NOMO-1 treated with DMSO at 0.1 percent for 48 hours (cell line): Measurements from ENCODE around the gene ATG16L1.

Source experiments
- DNase-seq: peaks from one replicate; lab custom pipeline; 2025; ENCODE audit not compliant: unreplicated experiment; lab: John Stamatoyannopoulos, UW

ATG16L1 gene

DNA sequence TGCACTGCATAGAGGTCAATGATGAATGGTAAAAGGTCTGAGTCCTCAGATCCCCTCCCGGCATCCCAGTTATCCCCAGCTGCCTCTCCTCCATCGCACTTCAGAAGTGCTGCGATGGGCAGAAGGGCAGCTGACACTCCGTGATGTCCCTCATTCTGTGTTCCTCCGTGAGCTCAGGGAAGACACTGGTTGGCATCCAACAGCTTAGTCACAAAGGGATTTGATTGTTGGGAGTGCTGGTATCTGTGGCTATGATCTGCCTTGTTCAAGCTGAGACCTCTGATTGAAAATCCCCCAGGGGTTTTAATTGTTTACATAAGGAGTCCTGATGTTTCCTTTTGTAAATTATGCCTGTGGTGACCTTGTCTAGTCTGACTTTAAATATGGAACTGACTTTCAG is 37.2 kb downstream of the ATG16L1 start:
- DNase-seq = no peak

DNA sequence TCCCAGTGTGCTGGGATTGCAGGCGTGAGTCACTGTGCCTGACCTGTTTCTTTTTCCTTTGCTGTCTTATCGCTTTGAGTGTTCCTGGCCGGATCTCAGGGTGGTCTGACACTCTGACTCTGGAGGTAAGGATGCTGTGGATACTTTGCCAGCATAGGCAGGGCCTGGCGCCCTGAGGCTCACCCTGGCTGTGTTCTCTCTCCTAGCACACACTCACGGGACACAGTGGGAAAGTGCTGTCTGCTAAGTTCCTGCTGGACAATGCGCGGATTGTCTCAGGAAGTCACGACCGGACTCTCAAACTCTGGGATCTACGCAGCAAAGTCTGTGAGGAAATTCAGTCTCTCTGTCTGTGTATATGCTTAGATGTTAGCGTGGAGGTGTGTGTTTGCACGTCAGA is 38.2 kb downstream of the ATG16L1 start:
- no peak for DNase-seq

DNA sequence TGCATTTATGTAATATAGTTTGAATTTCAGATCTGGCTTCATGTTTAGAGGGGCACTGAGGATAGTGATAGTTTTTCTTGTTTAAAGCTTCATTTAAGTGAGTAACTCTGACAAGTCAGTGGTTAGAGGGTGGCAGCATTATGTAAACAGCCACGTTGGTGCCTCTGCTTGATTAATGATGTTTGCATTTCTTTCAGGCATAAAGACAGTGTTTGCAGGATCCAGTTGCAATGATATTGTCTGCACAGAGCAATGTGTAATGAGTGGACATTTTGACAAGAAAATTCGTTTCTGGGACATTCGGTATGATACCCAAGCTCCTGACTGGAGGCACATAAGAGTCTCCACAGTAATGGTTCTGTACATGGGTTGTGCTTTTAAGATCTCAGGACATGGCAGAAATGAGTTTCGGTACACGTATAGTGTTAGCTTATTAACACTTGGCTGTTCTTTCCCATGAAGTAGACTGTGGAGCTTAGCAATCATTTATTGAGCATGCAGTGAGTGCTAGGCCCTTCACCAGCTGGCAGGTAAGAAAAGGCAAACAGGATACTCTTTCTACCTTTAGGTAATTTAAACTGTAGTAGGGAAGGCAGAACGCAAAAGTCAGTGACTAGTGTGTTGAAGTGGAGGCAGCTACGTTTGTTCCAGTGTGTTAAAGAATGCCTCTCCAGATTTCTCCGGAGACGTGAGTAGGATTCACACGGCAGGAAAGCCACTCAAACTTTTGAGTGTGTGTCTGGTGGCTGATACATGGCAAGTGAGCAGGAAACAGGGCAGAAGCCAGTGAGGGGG is 38.8 kb downstream of the ATG16L1 start:
- DNase-seq = no peak

DNA sequence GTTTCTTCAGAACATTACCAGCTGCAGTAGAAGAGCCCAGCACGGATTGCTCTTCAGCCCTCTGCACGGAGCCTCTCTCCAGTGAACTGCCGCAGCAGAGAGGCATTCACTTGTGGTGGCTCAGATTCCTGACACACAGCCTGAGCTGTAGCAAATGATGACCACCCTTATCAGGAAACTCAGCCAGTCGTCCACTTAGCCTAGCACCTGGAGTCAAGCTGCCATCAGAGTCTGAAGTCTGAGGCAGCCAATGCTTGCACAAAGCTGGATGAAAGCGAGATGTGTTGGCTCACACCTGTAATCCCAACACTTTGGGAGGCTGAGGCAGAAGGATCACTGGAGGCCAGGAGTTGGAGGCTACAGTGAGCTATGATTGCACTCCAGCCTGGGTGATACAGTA is 44.4 kb downstream of the ATG16L1 start:
- DNase-seq = no peak

DNA sequence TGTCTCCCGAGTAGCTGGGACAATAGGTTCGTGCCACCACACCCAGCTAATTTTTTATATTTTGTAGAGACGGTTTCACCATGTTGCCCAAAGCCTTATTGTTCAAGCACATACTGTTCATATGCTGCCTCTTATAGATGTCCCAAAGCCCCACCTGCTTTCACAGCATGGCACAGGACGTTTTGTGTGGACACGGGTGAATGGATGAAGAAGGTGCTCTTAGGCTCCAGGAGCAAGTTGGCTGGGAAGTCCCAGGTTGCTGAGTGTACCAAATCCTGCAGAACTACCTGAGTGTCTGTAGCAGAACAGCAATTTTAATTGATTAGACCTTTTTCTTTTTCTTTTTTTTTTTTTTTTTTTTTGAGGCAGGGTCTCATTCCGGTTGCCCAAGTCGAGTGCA is 45.6 kb downstream of the ATG16L1 start:
- DNase-seq = no peak

DNA sequence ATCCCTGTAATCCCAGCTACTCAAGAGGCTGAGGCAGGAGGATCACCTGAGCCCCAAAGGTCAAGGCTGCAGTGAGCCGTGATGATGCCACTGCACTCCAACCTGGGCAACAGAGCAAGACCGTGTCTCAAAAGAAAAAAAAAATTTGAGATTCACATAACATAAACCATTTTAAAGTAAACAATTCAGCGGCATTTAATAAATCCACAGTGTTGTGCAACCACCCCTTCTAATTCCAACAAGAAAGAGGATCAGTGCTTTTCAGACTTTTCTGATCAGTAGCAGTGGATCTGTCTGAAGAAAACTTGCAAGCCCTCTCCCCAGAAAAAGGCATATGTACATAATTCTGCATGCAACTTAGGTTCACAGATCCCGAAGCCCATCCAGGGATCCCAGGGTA is 48.9 kb downstream of the ATG16L1 start:
- no peak for DNase-seq

DNA sequence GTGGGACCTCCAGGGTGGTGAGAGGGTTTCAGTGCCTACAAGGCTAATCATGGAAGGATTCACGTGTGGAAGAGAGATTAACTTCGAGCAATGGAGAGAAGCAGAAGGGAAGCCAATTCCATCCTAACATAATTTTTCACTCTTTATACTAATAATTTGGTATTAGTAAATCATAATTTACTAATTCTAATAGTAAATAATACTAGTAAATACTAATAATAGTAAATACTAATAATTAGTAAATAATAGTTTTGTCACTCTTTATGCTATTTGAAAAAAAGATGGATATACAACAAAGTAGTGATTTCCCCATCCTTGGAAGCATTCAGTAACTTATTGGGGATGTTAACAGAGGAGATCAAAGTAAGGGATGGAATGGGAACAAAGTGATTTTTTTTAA is 49.8 kb downstream of the ATG16L1 start:
- DNase-seq = no peak

DNA sequence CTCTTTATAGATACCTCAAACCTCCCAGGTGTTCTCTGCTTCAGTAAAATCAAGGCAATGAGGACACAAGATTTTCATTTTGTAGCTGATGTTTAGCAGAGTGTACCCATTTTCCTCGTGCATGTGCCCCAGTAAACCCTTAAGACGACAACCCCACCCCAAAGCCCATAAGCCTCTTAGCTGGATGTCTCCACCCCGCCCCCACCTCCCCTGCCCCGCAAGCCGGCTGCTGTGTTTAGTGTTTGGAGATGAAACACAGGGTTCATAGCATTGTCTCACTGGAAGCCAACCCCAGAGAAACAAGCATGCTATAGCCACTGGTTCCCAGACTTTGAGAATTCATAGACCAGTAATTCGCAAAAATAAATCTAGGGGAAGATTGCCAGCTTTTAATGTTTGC is 50.3 kb downstream of the ATG16L1 start:
- no peak for DNase-seq

DNA sequence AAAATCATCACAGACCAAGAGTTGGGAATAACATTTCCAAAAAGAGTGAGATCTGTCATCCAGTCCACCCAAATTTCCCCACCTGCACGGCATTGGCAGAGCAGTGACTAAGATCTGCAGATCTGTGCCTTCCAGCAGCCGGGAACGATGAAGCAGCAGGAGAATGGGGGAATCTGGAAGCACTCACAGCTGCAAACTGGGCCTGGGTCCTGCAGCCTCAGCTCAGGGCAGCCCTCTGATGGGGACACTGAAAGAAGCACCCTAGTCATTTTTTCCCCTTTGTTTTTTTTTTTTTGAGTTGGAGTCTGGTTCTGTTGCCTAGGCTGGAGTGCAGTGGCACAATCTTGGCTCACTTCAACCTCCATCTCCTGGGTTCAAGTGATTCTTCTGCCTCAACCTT is 51.8 kb downstream of the ATG16L1 start:
- DNase-seq = no peak

DNA sequence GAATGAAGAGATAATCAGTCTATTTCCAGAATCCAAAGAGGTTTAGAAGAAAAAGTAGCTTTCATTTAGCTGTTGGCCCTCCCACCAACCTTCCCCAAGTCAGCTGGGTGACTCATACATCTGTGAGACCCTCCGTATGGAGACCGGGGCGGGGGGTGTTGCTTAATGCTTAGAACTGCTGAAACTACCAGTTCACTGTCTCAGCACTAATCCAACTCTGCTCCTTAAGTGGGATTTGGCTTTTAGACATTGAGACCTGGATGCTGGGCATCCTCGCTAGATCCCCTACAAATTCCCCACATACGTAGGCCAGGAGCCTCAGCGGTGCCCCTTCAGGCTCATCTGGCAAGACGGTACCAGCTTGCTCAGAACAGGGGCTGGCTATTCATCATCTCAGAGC is 56.1 kb downstream of the ATG16L1 start, which contains the start of gene SAG:
Gene SAG, plus strand, starts transcription at position 252 of the 400 bp plus-strand sequence. CDS start 1,374 bp downstream, outside the sequence.
- no peak for DNase-seq

DNA sequence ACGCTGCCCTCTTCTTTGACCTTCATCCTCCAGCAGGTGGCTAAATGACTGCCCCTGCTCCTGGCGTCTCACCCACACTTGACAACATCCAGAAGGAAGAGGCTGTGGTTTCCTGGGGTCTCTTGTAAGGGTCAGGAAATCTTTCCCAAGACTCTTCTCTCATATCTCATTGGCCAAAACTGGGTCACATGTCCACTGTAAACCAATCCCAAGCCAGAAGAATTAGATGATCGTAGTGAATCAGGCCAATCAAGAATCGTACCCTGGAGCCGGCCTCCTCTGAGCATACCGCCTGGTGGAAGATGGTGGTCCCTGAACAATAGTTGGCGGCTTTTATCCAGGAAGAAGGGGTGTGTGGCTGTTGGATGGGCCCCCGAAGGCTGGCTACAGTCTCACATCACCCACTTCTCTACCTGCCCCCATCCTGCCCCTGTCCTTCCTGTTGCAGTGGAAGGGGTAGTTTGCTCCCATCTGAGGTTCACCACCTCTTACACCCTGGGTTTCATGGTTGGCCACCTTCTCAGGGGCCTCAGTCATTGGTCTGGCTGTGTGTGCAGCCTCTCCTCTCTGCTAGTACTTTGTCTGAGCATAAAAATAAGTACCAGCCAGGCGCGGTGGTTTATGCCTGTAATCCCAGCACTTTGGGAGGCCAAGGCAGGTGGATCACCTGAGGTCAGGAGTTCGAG is 59.9 kb downstream of the ATG16L1 start:
- DNase-seq = no peak

DNA sequence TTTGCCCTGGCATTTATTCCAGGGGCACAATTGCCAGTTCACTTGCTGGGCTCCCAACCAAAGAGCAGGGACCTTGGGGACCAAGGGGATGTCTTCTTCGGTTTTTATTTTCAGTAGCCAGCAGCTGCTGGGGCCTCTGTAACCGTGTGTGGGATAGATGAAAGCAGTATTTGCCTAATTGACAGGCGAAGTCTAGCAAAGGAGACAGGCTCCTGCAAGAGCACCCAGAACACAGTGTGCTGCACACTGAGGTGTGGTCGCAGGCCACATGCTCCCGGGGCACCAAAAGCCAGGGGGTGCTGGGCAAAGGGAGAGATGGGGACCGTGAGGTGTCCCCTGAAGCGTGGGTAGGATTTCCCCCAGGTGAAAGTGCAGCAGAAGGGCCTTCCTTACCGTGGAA is 61.4 kb downstream of the ATG16L1 start:
- no peak for DNase-seq

DNA sequence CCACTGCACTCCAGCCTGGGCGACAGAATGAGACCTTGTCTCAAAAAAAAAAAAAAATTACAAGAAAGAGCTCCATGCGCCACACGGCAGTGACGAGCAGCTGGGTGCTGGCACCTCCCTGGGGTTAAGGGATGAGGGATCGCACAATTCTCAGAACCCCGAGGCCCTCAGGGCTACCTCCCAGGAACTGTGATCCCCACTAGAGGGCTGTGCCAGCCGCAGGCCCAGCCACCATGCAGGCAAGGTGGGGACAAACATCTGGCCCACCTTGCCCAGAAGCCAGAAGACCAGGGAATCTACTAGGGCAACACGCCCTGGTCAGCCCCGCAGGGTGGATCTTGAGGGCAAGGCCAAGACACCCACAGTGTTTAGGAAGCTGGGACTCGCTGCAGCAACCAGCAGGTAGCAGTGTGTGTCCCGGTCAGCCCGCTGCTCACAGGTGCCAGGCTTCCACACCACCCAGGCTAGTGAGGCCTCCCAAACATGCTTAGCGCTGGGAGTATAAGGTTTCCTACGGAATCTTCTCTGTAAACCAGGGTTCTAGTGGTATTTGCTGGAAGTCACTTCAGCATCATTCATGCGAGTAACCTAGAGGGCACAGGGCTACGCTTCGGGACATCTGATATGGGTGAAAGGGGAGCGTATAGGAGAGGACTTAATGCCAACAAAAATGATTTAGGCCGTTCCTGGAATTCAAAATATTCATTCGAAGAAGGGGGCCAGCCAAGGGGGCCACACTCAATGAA is 62.9 kb downstream of the ATG16L1 start:
- DNase-seq = no peak

DNA sequence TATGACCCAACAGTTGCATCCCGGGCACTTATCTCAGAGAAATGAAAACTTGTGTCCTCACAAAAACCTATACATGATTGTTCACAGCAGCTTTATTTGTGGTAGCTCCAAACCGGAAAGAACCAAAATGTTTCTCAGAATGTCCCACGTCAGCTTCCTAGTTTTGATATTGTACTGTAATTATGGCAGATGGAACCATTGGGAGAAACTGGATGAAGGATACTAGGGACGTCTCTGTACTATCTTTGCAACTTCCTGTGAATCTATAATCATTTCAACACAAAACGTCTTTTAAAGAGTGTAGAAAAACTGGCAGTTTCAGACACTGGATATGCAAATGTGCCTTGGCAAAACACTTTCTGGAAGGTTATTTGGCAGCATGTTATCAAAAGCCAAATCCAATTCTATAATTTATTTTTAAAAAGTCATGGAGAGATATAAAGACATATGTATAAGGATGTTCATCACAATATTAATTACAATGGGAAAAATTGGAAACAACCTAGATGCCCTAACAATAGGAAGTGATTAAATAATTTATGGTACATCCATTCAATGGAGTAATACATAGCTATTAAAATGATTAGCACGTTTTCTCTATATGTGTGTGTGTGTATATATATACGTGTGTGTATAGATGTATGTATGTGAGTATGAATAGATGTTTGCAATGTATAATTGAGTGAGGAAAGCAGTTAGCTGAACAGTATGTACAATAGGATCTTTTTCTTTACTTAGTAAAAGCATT is 65.9 kb downstream of the ATG16L1 start:
- no peak for DNase-seq

DNA sequence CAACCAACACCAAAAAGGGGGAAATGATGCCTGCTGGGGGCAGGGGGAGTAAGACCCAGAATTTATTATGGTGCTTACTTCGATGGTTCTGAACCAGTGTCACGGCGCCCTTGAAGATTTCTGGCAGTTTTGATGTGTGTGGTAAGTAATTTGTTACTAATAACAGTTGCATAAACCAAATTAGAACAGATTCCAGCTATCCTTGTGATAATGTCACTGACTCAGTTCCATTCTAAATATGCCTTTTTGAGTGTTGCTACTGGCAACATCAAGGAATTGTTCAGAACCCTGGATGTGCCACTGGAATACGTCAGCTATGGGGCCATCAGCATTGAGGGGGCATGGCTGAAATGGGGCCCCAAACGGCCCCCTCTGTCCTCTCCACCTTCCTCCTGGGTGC is 67.8 kb downstream of the ATG16L1 start:
- DNase-seq = no peak

DNA sequence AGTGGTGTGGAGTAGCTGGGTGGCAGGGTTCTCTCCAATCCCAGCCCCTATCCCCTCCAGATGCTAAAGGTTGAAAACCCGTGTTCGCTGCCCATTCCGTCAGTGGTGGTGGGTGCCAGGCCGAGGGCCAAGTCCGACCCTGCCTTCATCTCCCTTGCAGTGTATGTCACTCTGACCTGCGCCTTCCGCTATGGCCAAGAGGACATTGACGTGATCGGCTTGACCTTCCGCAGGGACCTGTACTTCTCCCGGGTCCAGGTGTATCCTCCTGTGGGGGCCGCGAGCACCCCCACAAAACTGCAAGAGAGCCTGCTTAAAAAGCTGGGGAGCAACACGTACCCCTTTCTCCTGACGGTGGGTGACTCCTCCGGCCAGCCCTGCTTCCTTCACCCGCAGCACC is 69.0 kb downstream of the ATG16L1 start:
- no peak for DNase-seq

DNA sequence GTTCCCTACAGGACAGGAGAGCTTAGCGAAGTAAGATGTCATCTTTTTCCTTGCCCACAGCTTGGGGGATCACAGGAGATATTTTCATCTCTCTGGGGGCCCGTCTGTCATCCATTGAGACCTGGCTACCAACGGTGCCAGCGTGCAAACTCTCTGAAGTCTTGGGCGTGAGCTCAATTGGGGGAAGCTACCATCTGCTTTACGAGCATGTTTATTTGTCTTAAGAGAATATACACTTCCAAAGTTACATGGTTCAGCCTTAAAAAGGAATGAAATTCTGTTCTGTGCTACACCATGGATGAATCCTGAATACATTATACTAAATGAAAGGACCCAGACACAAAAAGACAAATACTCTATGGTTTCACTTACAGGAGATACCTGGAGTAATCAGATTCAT is 69.7 kb downstream of the ATG16L1 start:
- no peak for DNase-seq

DNA sequence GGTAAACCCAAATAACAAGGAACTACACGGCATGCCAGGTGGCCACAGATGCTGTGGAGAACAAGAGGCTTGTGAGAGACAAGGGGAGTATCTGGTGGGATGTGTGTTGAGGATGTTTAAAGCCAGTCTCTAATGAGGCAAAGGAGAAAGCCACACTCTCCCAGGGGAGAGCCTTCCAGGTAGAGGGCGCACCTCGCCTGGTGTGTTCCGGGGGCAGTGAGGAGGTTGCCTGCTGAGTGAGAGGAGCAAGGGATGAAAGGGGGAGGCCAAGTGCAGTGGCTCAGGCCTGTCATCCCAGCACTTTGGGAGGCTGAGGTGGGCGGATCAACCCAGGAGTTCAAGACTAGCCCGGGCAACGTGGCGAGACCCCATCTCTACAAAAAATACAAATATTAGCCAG is 72.4 kb downstream of the ATG16L1 start:
- DNase-seq = no peak

DNA sequence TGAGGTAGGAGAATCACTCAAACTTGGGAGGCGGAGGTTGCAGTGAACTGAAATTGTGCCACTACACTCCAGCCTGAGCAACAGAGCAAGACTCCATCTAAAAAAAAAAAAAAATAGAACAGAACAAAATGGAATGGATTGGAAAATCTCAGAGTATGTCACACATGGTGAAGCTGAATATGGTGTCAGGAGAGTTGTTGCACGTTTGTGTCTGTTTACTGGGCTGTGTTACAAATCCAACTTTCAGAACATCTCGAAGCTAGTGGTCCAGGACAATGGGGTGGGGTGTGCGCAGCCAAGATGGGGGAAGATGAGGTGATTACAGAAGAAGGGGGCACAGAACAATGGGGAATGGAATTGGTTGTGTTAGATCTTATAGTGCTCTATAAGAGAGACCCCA is 73.8 kb downstream of the ATG16L1 start:
- no peak for DNase-seq

DNA sequence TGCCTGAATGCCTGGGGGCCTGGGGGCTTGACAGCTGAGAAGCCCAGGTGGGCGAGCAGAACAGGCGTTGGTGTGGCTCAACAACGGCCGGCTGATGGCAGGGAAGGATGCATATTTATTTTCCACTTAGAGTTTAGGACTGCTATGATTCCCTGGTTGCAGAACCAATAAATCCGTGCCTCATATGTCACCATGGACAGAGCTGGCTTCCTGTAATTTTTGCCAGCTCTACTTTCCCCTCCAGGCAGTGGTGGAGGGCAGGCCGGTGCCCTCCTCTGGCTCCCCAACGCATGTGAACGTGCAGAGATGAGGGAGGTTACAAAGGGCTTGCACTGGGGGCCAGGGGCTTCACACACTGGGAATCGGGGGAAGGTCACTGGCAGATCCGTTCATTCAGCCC is 74.3 kb downstream of the ATG16L1 start:
- DNase-seq = no peak

DNA sequence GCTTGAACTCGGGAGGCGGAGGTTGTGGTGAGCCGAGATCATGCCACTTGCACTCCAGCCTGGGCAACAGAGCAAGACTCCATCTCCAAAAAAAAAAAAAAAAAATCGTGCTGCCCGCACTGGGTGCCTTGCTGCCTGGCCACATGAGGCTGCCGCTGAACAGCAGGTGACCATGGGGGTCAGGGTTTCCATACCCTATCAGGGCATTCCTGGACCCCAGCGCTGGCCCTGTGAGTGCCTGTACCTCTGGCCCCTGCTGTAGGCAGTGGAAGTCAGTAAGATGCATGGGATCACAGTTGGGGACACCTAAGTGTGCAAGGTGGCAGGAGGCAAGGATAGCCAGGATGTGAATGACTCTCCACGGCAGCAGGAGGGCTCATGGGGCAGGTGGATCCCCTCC is 75.0 kb downstream of the ATG16L1 start:
- DNase-seq = no peak
